B cell (primary cell): ENCODE measurements around the gene KCNIP1. TPM values are rescaled to one million over a fixed set of nuclear protein-coding genes. Genes with fewer than 3 reads are reported as not detected.

Source experiments
- ATAC-seq: fragments of 200-7000 bp; cut with Tn5 transposase; one replicate; pipeline ENCODE4 v1.10.0; 2021; ENCODE audit warnings: low read depth, mild to moderate bottlenecking, moderate number of reproducible peaks, moderate library complexity
- CTCF ChIA-PET: fragments of 350-600 bp; sonication (Branson Sonifier 250); formaldehyde crosslinking; loops from one replicate; lab custom pipeline; 2021; ENCODE audit warnings: antibody characterized with exemption, inconsistent platforms; lab: Charles Lee
- POLR2A ChIA-PET: fragments of 350-600 bp; sonication (Branson Sonifier 250); formaldehyde crosslinking; loops from one replicate; lab custom pipeline; 2021; ENCODE audit warnings: antibody characterized with exemption; lab: Charles Lee
- DNase-seq: peaks from one replicate; pipeline ENCODE4 v3.0.0; 2013
- H2AFZ ChIP-seq: 2 replicates; pipeline ENCODE4 v1.6.1; 2012; ENCODE audit warnings: mild to moderate bottlenecking, low read depth, low read length; ENCODE audit not compliant: insufficient read depth, poor library complexity, severe bottlenecking
- H3K27ac ChIP-seq, 2 donors: 1 replicate in 1 of 2; 2 replicates in 1 of 2; pipeline ENCODE4 v1.5.1; 2012 to 2013; ENCODE audit warnings: low read length in 2 of 2, mild to moderate bottlenecking in 2 of 2, moderate library complexity in 1 of 2
- H3K27me3 ChIP-seq, 4 experiments: fragments of 200-600 bp in 1 of 4; sonication (generic) in 1 of 4; replicated peaks in 1 of 4; 1 replicate in 2 of 4; 2 replicates in 2 of 4; pipeline versions ENCODE4 v1.6.1 to v1.7.0; 2013 to 2016; ENCODE audit warnings: low read length in 3 of 4, mild to moderate bottlenecking in 2 of 4, mixed read lengths in 1 of 4, moderate library complexity in 1 of 4; ENCODE audit not compliant: insufficient read depth in 4 of 4, control insufficient read depth in 3 of 4; ENCODE audit errors: control extremely low read depth in 1 of 4
- H3K36me3 ChIP-seq, 2 experiments: replicated peaks in 1 of 2; 1 replicate in 1 of 2; 2 replicates in 1 of 2; pipeline versions ENCODE4 v1.6.1 to v1.7.1; 2013; ENCODE audit warnings: low read length in 1 of 2; ENCODE audit not compliant: insufficient read depth in 2 of 2, control insufficient read depth in 1 of 2; ENCODE audit errors: control extremely low read depth in 1 of 2, extremely low read depth in 1 of 2
- H3K4me1 ChIP-seq, 2 donors: fragments of 200-600 bp in 1 of 2; sonication (generic) in 1 of 2; 1 replicate in 1 of 2; 2 replicates in 1 of 2; pipeline versions ENCODE4 v1.5.1 to v1.6.1; 2013 to 2017; ENCODE audit warnings: low read length in 2 of 2; ENCODE audit not compliant: control insufficient read depth in 2 of 2, insufficient read depth in 2 of 2
- H3K4me2 ChIP-seq: replicated peaks from 2 replicates; pipeline ENCODE3; 2012; ENCODE audit warnings: mild to moderate bottlenecking, low read depth, low read length; ENCODE audit not compliant: poor library complexity, severe bottlenecking
- H3K4me3 ChIP-seq, 5 experiments: fragments of 200-600 bp in 1 of 5; sonication (generic) in 1 of 5; 1 replicate in 3 of 5; 2 replicates in 2 of 5; pipeline versions ENCODE4 v1.5.1 to v1.7.0; 2011 to 2016; ENCODE audit warnings: low read length in 4 of 5, mild to moderate bottlenecking in 4 of 5, low read depth in 2 of 5, control low read depth in 1 of 5, moderate library complexity in 1 of 5; ENCODE audit not compliant: insufficient read depth in 1 of 5; ENCODE audit errors: control extremely low read depth in 1 of 5, extremely low read depth in 1 of 5
- H3K79me2 ChIP-seq: fragments of 200-600 bp; sonication (generic); one replicate; pipeline ENCODE4 v1.6.0; 2016; ENCODE audit warnings: low read length; ENCODE audit not compliant: control insufficient read depth, insufficient read depth
- H3K9ac ChIP-seq: fragments of 200-600 bp; sonication (generic); 2 replicates; pipeline ENCODE4 v1.6.1; 2017; ENCODE audit warnings: mild to moderate bottlenecking, low read length, moderate library complexity
- H3K9me3 ChIP-seq, 3 donors: one replicate each; pipeline versions ENCODE4 v1.6.1 to v1.7.1; 2013; ENCODE audit warnings: low read length in 2 of 3; ENCODE audit not compliant: control insufficient read depth in 2 of 3, insufficient read depth in 1 of 3; ENCODE audit errors: control extremely low read depth in 1 of 3
- H4K20me1 ChIP-seq: 2 replicates; pipeline ENCODE4 v1.6.0; 2012; ENCODE audit warnings: mild to moderate bottlenecking, low read length; ENCODE audit not compliant: insufficient read depth, control insufficient read depth, poor library complexity, severe bottlenecking
- H3K27ac Mint-ChIP-seq: one replicate; pipeline ENCODE4 v1.8.0; 2021; ENCODE audit warnings: mixed read lengths
- H3K27me3 Mint-ChIP-seq: one replicate; pipeline ENCODE4 v1.8.0; 2021; ENCODE audit warnings: mixed read lengths
- H3K4me1 Mint-ChIP-seq: one replicate; pipeline ENCODE4 v1.8.0; 2021; ENCODE audit warnings: mixed read lengths
- H3K4me3 Mint-ChIP-seq: one replicate; pipeline ENCODE4 v1.8.0; 2021; ENCODE audit warnings: mixed read lengths
- H3K9me3 Mint-ChIP-seq: one replicate; pipeline ENCODE4 v1.8.0; 2022; ENCODE audit warnings: mixed read lengths; ENCODE audit not compliant: insufficient read depth
- EZH2 ChIP-seq: IDR thresholded peaks from 2 replicates; pipeline ENCODE4 v1.6.1; 2012; ENCODE audit warnings: borderline replicate concordance, low read depth, mild to moderate bottlenecking, moderate library complexity, low read length; ENCODE audit not compliant: insufficient read depth, poor library complexity, severe bottlenecking
- WGBS: methylation state at CpG from one replicate; pipeline ENCODE4 v1.1.5; 2013; ENCODE audit warnings: missing lambda C conversion rate; ENCODE audit not compliant: insufficient coverage; 5-methylcytosine and 5-hydroxymethylcytosine counted together
- intact Hi-C: fragments of 100-400 bp; cut with micrococcal nuclease; formaldehyde crosslinking; loops from one replicate; pipeline ENCODE4 v1.10.0; 2022
- polyA plus RNA-seq: library from polyadenylated mRNA; depleted of rRNA; stranded (reverse); fragments of >200 nt; gene quantifications from 2 replicates; pipeline ENCODE4 v1.2.3, GENCODE V29; 2012
- total RNA-seq, 2 donors: library from RNA; stranded (reverse); fragments of 120-200 nt in 1 of 2; gene quantifications; 1 replicate in 1 of 2; 2 replicates in 1 of 2; pipeline versions ENCODE4 v1.2.3 to v1.2.4, GENCODE V29; 2013 to 2022
- TF ChIP-seq, protein P1 (sequence below): fragments of 200-600 bp; IDR thresholded peaks from one replicate; pipeline ENCODE4 v1.8.0; 2022; ENCODE audit warnings: antibody characterized with exemption, mild to moderate bottlenecking

KCNIP1 gene
- total and polyA plus RNA-seq, 2 donors (not counting 1 experiment from before 2014, with no cell fraction given), result not detected

DNA sequence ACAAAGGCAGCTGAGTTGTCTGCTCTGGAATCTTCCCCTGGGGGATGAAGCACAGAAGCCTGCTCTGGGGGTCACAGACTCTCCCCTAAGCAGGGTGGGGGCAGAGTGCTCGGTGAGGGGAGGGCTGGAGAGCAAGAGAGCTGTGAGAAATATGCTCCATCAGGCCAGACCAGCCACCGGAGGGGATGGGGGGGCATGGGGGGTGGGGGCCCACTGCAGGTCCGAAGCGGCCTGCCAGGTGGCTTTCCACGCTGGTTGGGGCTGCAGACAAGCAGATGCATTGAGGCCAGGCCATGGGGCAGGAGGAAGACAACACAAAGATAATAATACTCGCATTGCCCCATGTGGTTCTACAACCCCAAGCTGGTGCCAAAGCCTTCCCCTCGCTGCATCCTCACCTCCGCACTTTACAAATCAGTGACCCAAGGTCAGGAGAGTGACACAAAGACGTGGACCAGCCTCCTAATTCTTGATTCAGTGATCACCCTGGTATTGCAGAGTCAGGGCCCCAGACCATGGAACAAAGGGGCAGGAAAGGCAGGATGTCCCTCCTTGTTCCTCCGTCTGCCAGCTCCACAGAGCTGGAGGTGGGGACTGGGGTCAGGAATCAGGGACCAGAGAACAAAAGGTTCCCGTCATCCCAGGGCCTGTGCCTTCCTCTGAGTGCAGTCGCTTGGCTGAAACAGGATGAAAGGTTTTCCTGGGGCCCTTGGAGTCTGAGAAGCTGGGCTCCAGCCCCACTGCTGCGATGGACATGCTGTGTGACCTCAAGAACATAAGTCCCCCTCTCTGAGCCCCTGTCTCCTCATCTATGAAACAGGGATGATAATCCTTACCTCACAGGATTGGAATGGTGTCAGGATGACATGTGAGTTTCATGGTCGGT, 242.5 kb downstream of the KCNIP1 start:
- CTCF ChIA-PET, result interaction anchor here (1.4 to 6.3 kb wide), 2 partner anchors 41 to 45 kb away, joined by 3 to 41 read pairs; no protein-coding TSS in a partner anchor
- POLR2A ChIA-PET, result no interaction called here
- Histone ChIP-seq H3K79me2 (no peaks in the 10 kb centered on the region), H3K27ac (no peak overlapping the region), H3K4me1 (peaks cover 5 to 7% of the 10 kb centered on the region in 2 donors), H3K9ac (no peak overlapping the region), H3K9me3 (peaks cover 0 to 6% (median 0%) of the 10 kb centered on the region in 3 donors), H3K4me3 (no peak overlapping the region), H3K27me3 (peaks cover 0 to 26% (median 2%) of the 10 kb centered on the region in 4 experiments), H4K20me1 (no peaks in the 10 kb centered on the region), H2AFZ (no peak overlapping the region), H3K4me2 (no peak overlapping the region), H3K36me3 (no peaks in the 10 kb centered on the region)
- Mint-ChIP-seq H3K27me3 (peaks cover 57% of the 10 kb centered on the region), H3K4me1 (peaks cover 3% of the 10 kb centered on the region), H3K4me3 (no peak overlapping the region), H3K9me3 (no peaks in the 10 kb centered on the region), H3K27ac (no peak overlapping the region)
- DNase-seq, result no peak
- no peak for ATAC-seq
- intact Hi-C loops, result no loop called here
- TF ChIP-seq EZH2, result no peak
- TF ChIP-seq, protein P1, sequence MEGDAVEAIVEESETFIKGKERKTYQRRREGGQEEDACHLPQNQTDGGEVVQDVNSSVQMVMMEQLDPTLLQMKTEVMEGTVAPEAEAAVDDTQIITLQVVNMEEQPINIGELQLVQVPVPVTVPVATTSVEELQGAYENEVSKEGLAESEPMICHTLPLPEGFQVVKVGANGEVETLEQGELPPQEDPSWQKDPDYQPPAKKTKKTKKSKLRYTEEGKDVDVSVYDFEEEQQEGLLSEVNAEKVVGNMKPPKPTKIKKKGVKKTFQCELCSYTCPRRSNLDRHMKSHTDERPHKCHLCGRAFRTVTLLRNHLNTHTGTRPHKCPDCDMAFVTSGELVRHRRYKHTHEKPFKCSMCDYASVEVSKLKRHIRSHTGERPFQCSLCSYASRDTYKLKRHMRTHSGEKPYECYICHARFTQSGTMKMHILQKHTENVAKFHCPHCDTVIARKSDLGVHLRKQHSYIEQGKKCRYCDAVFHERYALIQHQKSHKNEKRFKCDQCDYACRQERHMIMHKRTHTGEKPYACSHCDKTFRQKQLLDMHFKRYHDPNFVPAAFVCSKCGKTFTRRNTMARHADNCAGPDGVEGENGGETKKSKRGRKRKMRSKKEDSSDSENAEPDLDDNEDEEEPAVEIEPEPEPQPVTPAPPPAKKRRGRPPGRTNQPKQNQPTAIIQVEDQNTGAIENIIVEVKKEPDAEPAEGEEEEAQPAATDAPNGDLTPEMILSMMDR, result no peak
- WGBS, result 77% methylated on average over 12 of the region's 14 CpGs

DNA sequence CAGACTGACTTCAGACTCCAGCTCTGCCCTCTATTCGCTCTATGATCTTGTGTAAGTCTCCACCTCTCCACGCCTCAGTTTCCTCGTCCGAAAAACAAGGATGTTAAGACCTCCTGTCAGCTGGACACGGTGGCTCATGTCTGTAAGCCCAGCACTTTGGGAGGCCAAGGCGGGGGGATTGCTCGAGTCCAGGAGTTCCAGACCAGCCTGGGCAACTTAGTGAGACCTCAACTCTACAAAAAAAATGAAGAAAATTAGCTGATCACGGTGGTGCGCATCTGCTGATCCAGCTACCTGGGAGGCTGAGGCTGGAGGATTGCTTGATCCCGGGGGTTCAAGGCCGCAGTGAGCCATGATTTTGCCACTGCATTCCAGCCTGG, 243.1 kb downstream of the KCNIP1 start:
- ChIA-PET POLR2A (no interaction called here), CTCF (interaction anchor here (1.4 to 6.3 kb wide), 2 partner anchors 41 to 44 kb away, joined by 3 to 41 read pairs; no protein-coding TSS in a partner anchor)
- Histone ChIP-seq H3K4me3 (no peak overlapping the region), H3K4me2 (no peak overlapping the region), H3K4me1 (peaks cover 5 to 7% of the 10 kb centered on the region in 2 donors), H3K9me3 (peaks cover 0 to 6% (median 0%) of the 10 kb centered on the region in 3 donors), H4K20me1 (no peaks in the 10 kb centered on the region), H3K27me3 (peaks cover 0 to 26% (median 2%) of the 10 kb centered on the region in 4 experiments), H3K9ac (no peak overlapping the region), H3K36me3 (no peaks in the 10 kb centered on the region), H2AFZ (no peak overlapping the region), H3K27ac (no peak overlapping the region), H3K79me2 (no peaks in the 10 kb centered on the region)
- Mint-ChIP-seq H3K9me3 (no peaks in the 10 kb centered on the region), H3K27ac (no peak overlapping the region), H3K4me1 (peaks cover 3% of the 10 kb centered on the region), H3K27me3 (peaks cover 52% of the 10 kb centered on the region), H3K4me3 (no peak overlapping the region)
- ATAC-seq (no peak), DNase-seq (no peak)
- WGBS, result 96% methylated on average over 9 of the region's 11 CpGs
- intact Hi-C loops, result no loop called here
- no peak for TF ChIP-seq EZH2
- TF ChIP-seq, protein P1, result no peak
